Right renal cortex interstitium (tissue), 3 donors: Measurements from ENCODE around the gene ABCD1. TPM values are rescaled to one million over a fixed set of nuclear protein-coding genes. Genes with fewer than 3 reads are reported as not detected.
"Not testable (repeated sequence)": the region's sequence is repeated elsewhere in the genome, so short reads cannot be mapped to it uniquely, and the experiment has no call there.

Source experiments
- DNase-seq, 3 donors: peaks; one replicate each; pipeline ENCODE4 v3.0.0-alpha.2; 2013; ENCODE audit warnings: low read depth in 3 of 3, low spot score in 2 of 3
- polyA plus RNA-seq, 3 donors: library from polyadenylated mRNA; unstranded; fragments of 120-200 nt; gene quantifications; one replicate each; pipeline ENCODE4 v1.2.1, GENCODE V29; 2013; ENCODE audit not compliant: insufficient read length in 3 of 3

ABCD1 gene
- polyA plus RNA-seq, 3 donors = 7.2 to 7.7 (median 7.4) TPM

GRCh38 chrX:153693216-153694086 is 31.2 kb upstream of the ABCD1 start:
- DNase-seq = no peak

DNA sequence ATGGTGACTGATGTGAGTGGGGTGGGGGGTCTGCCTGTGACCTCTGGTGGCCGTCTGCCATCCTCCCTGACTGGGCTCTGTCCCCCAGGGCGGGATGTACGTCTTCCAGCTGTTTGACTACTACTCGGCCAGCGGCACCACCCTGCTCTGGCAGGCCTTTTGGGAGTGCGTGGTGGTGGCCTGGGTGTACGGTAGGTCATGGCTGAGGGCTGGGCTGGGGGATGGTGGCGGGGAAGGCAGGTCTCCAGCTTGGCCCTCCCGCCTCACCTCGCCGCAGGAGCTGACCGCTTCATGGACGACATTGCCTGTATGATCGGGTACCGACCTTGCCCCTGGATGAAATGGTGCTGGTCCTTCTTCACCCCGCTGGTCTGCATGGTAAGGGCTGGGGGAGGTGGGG is 30.4 kb upstream of the ABCD1 start:
- not testable (repeated sequence) for DNase-seq

DNA sequence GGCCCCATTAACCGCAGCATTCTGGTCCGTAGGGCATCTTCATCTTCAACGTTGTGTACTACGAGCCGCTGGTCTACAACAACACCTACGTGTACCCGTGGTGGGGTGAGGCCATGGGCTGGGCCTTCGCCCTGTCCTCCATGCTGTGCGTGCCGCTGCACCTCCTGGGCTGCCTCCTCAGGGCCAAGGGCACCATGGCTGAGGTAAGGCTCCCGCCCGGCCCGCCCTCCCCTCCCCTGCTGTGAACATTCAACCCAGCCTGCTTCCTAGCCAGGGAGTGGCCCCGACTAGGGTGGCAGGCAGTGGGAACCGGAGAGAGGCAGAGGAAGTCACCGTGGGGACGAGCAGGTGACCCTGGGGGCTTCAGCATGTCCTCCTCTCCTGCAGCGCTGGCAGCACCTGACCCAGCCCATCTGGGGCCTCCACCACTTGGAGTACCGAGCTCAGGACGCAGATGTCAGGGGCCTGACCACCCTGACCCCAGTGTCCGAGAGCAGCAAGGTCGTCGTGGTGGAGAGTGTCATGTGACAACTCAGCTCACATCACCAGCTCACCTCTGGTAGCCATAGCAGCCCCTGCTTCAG is 29.9 kb upstream of the ABCD1 start:
- no peak for DNase-seq

DNA sequence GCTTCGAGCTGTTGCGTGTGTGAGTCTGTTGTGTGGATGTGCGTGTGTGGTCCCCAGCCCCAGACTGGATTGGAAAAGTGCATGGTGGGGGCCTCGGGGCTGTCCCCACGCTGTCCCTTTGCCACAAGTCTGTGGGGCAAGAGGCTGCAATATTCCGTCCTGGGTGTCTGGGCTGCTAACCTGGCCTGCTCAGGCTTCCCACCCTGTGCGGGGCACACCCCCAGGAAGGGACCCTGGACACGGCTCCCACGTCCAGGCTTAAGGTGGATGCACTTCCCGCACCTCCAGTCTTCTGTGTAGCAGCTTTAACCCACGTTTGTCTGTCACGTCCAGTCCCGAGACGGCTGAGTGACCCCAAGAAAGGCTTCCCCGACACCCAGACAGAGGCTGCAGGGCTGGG is 28.6 kb upstream of the ABCD1 start:
- no peak for DNase-seq

DNA sequence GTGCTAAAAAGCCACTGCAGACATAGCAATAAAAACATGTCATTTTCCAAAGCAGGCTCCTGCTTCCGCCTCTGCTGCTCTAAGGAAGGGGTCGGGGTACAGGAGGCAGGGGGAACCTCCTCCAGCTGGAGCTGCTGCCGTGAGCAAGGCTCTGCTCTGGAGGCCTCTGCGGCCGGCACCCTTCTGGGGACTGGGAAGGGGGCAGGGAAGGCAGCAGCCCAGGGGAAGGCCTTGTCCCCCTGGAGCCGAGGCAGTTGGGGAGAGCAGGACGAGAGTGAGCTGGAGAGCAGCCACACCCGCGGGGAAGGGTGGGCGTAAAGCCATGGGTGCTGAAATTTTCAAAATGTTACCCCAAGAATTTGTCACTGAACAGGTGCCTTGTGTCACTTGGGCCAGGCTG is 28.1 kb upstream of the ABCD1 start:
- not testable (repeated sequence) for DNase-seq

DNA sequence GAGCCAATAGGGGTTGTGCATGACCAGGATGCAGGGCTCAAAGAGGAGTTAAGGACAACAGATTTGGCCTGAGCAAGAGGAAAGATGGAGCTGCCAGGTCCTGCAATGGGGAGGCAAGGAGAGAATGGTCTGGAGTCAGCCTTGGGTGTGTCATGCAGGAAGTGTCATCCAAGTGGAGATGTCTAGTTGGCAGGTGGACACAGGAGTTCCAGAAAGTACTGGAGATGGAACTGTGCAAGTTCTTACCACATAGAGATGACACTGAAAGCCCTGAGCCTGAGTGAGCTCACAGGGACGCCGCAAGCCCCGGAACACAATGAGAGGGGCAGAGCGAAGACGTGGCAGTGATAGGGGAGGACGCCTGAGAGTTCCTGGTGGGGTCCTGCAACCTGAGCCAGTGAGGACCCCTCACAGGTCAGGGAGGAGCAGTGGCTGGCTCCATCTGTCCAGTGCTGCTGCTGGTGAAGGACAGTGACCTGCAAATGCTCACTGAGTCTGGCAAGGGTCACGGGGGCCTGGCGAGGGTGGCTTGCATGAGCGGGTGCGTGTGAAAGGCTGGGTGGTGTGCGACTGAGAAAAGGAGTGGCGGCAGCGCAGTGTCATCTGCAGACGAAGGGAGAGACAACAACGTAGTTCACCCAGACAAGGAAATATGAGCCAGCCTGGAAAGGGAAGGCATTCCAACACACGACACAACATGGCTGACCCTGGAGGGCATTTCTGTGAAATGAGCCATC is 27.5 kb upstream of the ABCD1 start:
- DNase-seq = not testable (repeated sequence)

DNA sequence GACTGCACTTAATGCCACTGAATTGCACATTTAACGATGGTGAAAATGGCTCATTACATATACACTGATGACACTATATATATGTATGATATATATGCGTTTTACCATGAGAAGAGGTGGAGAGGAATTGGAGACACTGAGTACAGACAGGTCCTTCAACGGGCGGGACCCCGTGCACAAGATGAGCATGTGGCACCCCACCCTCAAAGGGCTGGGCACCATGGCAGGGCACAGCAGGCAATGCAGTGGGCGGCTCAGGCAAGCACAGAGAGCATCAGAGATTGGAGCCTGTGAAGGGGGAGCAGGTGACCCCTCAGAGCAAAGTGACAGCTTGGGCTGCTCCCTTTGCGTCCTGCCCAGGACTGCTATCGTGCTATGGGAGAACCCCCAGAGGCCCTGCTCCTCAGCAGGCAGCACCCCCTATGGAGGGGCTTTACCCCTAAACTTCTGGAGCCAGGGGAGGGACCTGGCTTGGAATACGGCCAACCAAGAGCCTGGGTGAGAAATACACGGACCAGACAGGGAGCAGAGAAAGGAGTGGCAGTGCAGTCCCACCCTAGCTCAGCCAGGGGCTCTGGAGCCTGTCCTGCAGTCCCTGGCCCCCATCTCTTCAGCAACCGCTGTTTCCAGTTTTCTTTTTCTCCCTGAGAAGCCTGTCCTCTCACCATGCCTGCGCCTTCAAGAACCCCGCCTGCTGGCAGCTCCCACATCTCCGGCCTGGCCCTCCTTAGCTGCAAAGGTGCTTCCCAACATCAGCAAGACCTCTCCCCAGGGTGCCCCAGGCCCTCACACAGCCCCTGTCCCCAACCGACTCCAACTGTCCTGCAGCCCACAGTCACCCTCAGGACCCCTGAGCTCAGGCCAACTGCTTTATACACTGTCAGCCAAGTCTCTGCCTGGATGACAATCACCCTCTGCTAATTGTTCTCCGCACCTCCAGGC is 26.5 kb upstream of the ABCD1 start:
- no peak for DNase-seq

GRCh38 chrX:153699210-153699783 is 25.4 kb upstream of the ABCD1 start:
- not testable (repeated sequence) for DNase-seq

- DNase-seq = not testable (repeated sequence)
Measured at GRCh38 chrX:153699784-153700371, 24.8 kb upstream of the ABCD1 start.

DNA sequence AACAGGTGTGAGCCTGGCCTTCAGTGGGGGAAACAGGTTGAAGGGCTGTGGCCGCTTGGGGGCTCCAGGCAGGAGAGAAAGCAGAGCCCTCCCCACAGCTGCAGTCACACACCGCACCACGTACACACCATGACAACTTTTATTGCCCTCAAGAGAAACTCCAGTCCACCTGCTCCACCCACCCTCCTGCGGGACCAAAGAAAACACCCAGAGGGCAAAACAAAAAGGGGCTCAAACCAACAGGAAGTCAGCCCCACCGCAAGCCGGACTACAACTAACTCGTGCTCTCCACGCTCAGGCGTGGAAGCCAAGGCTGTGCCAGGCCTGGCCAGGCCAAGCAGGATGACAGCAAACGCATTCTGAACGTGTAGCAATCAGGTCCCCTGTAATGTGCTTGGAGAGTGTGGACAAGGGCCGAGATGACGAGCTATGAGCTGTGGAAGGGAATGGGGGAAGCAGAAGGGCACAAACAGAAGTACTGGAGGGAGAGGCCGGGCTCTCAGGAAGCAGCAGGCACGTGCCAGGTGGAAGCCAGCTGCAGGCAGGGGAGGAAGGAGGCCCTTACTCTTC is 24.2 kb upstream of the ABCD1 start:
- no peak for DNase-seq

DNA sequence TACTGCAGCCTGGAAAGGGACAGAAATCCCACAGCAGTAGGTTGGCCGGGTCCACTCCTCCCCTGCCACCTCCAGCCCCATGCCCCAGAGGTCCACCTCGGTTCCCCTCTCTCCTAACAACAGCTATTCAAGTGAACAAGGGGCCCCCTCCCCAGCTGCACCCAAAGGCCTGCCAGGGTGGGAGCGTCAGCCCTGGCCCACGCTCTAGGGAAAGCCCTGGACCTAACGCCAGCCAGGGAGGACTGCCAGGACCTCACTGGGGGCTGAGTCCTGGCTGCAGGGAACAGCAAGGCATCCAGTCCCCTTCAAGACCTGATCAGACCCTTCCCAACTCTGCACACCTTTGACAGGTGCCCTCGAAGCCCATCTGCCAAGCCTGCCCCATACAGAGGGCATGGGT is 23.7 kb upstream of the ABCD1 start:
- DNase-seq = no peak

- no peak for DNase-seq
Measured at GRCh38 chrX:153701706-153702105, 22.9 kb upstream of the ABCD1 start.

DNA sequence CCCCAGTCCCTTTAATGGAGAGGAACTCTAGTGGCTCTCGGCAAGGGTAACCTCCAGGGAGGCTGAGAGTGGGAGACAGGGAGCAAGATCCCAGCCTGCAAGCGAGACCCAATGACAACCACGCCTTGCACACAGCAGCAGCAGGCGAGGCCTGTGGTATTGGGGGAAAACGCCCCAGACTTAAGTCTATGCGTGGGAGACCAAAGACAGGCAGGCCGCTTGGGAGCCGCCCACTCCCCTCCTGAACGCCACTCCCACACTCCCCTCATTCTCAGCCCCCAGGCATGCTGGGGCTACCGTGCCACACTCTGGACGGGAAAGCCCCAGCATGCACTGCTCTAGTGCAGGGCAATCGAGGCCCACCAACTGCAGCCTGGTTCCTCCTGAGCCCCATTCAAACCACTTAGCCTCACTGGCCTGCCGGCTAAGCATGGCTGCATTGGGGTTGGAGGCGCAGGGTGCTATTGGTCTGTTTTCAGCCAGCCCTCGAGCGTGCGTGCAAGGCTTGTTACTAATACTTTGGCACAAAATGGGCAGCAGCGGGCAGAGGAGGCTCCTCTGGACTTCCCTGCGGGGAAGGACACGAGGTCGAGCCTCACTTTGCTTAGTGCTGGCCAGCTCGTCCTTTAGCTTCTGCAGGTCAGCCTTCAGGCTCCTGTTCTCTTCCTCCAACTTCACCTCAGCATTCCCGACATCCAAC is 22.2 kb upstream of the ABCD1 start:
- DNase-seq = no peak

DNA sequence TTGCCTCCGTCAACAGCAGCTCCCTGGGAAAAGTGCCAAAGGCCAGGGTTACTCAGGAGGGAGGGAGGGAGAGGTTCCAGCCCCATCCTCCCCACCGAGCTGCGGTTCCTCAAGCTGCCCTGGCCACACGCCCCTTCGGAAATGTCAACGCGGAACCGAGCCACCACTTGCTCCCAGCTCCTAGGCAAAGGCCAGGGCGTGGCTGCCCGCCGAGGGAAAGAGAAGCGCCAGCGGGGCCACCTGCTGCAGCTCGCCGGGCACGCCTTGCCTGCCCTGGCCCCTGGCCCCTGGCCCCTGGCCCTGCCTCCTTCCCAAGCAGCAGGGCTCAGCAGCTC is 21.7 kb upstream of the ABCD1 start:
- DNase-seq = no peak

DNA sequence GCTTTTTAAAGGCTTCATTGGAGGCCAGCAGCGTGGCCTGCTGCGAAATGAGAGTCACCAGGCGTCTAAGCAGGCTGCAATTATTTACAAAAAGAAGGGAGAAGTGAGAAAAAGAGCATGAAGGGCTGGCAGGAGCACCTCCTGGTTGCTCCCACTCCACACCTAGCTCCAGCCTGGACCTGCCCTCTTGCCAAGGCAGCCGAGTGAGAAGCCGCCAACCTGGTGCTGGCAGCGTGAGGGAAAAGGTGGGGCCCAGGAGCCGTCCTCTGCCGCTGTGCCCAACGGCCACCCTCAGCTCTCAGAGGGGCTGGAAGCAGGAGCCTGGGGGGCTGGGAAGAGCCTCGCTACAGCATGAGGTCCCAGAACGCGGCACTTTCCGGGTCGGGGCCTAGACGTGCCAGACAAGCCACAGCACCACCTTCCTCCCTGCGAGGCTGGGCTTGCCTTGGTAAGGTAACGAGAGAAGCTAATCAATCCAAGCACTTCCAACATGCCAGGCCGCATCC is 20.6 kb upstream of the ABCD1 start:
- no peak for DNase-seq

DNA sequence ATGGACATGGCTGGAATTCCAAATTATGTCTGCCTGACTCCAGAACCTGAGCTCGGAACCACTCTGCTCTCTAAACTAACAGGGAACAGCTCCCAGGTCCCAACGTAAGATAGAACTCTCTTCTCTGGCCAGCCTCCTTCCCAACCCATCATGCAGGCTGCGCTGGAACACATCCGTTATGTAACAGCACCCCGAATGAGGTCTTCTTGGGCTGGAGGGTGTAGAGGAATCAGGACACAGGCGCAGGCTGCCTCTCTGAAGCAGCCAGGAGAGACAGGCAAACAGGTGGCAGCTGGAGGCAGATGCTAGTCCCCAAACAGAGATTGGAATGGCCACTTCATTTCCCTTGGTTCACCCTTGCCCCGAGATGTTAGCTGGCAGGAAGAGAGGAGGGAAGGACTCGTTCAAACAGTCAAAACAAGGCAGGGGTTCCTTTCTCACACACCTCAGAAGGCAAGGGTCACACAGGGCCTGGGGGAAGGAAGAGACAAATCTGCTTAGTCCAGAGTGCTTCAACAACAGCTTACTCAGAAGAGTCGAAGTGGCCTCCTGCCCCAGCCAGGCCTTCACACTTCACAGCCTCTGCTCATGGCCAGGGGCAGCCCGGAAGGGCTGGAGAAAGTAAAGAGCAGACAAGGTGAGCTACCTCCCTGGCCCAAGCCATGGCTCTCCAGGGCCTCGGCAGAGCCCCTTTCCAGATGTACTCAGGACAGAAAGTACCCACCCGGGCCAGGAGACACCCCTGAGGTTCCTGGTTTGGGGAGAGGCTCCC is 19.8 kb upstream of the ABCD1 start:
- not testable (repeated sequence) for DNase-seq

DNA sequence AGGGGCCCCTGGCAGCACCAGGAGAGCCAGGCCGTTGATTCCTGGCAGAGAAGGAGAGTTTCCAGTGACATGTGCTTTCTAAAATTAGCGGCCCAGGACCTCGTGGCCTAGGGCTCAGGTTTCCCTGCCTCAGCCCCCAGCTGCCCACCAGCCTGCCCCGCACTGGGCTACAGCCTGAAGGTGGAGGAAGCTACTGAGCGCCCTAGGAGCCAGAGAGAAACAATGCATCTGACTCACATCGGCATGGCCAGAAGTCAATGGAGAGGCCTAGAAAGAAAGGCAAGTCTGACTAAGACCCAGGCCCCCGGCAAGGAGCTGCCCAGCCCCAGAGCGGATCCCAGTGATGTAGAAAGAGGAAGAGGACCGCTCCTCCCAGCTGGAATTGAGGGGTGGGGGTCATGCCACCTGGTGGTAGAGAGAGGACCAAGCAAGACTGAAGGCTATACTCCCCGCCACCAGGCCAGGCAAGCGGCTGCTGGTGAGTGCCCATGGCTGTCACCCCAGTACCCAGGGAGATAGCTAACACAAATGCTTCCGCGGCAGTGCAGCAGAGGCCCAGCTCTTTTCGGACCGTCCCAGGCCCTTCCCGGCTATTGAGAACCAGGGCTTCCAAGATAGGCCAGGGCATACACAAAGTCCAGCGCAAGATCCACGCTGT is 19.1 kb upstream of the ABCD1 start:
- not testable (repeated sequence) for DNase-seq
